Measurements from ENCODE around the gene CDCP1. TPM values are rescaled to one million over a fixed set of nuclear protein-coding genes. Genes with fewer than 3 reads are reported as not detected.
"Not testable (repeated sequence)": the region's sequence is repeated elsewhere in the genome, so short reads cannot be mapped to it uniquely, and the experiment has no call there.

The CDCP1 gene
- polyA plus RNA-seq, 3 donors = 0.89 to 1.8 (median 1.1) TPM

DNA sequence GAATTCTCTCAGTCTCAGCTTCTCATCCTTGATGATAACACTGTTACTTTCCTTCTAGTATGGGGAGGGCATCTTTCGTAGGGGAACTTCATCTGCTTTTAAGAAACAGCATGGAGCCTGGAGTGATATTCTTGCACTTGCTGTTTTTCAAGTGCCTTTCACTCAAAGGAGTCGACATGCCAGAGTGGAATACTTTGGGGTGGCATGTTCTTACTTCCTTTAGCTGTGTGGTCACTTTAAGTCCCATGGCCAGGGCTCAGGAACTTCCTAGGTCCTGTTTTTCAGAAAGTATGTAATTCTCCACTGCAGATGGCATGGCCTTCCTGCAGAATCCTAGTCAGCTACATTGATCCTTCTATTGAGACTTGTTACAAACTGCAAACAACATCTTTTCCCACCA lies 28.1 kb upstream of the CDCP1 start:
- DNase-seq (ENCODE audit: low read depth in 3 of 3, low spot score in 2 of 3) = no peak

DNA sequence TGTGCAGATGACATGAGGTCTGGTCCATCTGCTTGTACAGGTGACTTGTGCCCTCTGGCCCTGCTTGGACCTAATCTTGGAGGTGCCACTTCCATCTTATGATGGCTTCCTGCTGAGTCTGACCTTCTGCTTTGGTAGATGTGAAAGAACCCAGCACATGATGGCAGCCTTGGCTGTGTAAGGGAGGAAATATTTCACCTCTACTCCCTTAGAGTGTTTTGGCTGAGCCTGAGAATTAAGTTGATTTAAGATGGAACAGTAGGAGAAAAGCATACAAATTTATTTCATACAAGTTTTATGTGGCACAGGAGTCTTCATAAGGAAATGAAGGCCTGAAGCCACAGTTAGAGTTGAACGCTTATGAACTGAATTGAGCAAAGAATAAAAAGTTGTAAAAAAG lies 27.6 kb upstream of the CDCP1 start:
- no peak for DNase-seq (ENCODE audit: low read depth in 3 of 3, low spot score in 2 of 3)

DNA sequence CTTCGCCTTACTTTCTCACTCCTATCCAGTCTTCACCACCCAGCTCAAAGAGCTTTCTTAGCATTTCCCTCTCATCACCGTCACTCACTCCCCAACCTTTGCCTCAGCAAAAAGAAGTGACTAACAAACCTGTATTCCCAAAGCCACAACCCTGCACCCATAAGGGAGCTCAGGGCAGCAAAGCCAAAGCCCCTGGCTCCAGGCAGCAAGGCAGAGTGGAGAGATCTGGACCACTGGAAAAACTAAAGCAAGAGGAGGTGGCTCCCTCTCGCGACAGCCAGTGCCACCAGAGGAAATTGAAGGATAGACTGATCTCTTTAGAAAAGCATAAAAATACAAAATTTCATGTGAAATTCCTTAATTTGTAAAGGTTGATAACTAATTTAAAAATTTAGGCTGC lies 25.1 kb upstream of the CDCP1 start:
- no peak for DNase-seq (ENCODE audit: low read depth in 3 of 3, low spot score in 2 of 3)

DNA sequence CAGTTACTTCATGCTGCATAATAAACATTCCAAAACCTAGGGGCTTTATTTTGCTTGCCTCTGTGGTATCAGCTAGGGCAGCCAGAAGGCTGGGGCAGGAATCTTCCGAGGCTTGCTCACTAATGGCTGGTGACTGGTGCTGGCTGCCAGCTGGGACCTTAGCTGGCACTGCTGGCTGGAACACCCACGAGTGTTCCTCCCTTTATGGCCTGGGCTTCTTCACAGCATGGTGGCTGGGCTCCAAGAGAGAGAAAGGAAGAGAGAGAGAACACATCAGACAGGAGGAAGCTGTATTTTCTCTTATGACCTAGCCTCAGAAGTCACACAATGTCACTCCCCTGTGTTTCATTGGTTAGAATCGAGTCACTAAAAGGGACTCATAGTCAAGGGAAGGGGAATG lies 23.9 kb upstream of the CDCP1 start:
- DNase-seq (ENCODE audit: low read depth in 3 of 3, low spot score in 2 of 3) = no peak

DNA sequence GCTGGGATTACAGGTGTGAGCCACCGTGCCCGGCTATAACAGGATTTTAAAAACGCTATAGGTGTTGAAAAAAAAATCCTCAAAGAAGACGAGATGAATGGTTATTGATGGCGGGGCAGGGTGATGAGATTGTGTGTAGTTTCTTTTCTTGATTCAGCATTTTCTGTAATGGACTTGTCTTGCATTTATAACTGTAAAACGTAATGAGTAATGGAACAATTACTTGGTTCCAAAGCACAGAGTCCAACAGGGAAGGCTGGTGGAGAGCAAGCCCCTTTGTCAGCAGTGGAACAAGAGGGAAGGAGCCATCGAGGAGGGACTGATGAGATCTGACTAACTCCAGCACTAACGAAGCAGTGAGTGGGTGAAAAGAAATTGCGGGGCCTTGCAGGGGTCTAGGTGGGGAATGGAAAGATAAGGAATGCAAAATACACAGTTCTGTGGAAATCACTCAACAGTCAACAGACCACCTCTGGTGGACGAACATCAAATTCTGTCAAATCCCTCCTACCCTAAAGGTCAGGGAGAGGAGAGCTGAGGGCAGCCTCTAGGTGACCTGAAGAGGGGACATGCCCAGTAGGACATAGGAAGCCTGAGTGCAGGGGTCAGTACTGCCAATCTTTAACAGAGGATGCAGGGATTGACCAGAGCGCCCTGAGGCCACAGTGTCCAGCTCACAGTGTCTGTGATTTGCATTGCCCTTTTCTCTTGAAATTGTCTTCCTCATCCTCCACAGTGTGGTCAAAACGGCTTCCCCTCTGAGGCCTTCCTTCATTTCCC lies 23.1 kb upstream of the CDCP1 start:
- no peak for DNase-seq (ENCODE audit: low read depth in 3 of 3, low spot score in 2 of 3)

DNA sequence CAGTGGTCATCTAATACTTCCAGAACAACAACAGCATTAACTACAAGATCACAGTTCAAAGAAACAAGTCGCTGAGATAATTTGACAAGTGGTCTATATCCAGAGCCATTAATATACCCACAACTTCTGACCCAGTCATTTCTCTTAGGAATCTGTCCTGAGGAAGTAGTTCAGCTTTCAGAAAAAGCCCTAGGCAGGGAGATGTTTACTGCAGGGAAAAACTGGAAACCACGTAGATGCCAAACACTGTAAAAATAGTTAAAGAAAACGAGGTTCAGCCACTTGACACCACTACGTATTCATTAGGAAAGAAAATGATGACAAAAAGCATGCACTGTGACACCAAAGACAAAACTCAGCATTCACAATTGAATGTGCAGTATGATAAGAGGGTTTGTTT lies 22.3 kb upstream of the CDCP1 start:
- DNase-seq (ENCODE audit: low read depth in 3 of 3, low spot score in 2 of 3) = no peak

DNA sequence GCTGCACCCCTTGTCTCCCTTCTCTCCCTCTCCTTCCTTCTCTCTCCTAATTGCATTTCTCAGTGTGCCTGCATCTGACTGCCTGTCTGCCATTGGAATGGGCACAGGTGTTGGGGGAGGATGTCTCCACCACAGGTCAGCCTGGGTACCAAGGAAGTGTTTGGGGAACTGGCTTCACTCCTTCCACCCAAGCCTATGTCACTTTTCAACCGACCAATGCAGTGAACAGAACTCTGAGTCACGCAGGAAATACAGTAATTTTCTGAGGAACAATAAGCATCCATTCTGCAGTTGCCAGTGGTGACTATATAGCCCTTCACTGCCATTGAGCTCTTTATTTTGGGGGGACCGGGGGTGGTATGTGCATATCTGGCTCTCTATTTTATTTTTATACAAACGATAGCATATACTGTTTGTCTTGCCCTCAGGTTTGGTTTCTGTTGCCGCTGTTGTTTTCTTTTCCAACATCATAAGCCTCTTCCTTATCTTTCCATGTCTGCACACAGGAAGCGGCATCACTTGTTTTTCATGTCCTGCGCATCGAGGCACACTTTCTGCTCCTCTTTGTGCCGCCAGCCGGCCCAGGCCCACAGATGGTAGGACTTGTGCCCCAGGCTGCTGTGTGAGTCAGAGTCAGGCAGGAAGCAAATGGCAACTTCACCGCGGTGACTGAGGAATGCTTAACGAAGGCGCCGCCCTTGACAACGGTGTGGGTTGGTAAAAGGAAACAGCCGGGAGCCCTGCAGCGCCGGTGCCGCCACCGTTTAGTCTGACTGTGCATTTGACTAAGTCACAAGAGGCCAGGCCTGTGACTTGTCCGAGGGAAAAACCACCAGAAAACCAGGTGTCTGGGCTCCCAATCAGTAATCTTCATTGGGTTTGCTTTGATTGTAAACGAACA lies 21.1 kb upstream of the CDCP1 start:
- peak in 2 of 3 donors; percentile 52 to 67 for DNase-seq (ENCODE audit: low read depth in 3 of 3, low spot score in 2 of 3)

DNA sequence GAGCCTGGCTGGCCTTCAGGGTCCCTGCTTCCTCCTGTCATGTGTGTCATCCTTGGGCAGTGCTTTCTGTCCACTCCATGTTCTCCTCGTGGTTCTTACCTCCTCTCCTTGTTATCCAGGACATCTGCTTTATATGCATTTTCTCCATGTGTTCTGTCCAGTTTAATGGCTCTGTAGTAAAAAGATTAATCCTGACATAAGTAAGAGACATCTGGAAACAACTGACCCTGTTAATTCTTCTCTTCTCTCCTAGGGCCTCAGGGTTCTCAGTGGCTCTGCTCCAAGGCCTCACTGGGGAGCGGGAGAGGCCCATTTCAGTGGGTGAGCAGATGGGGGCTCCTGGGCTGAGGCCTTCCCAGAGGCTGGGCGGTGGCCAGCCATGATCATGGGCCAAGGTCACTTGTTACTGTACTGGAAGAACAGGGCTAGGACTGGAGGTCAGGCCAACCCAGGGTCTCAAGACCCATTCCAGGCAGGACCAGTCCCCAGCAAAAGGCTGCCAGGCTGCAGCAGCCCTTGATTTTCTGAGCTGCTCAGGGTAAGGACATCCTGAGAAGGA lies 20.2 kb upstream of the CDCP1 start:
- no peak for DNase-seq (ENCODE audit: low read depth in 3 of 3, low spot score in 2 of 3)

DNA sequence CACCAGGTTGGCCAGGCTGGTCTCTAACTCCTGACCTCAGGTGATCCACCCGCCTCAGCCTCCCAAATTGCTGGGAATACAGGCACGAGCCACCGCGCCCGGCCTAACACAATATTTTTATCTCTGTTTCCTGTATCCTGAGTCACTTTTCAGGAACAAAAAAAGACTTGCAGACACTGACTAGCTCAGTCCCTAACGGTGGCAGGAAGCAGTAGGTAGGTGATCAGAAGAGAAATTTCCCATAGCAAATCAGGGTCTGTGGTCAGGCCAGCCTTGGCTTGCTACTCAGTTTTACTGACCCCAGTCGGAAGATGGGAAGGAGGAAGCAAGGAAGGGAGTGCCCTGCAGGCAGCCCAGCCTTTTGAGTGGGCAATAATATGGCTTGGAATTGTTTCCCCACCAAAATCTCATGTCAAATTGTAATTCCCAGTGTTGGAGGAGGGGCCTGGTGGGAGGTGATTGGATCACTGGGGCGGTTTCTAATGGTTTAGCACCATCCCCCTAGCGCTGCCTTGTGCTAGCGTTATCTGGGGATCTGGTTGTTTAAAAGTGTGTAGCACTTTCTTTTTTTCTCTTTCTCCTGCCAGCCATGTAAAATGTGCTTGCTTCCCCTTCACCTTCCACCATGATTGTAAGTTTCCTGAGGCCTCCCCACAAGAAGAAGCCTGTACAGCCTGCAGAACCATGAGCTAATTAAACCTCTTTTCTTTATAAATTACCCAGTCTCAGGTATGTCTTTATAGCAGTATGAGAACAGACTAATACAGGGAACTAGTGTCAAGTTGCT lies 19.5 kb upstream of the CDCP1 start:
- no peak for DNase-seq (ENCODE audit: low read depth in 3 of 3, low spot score in 2 of 3)

DNA sequence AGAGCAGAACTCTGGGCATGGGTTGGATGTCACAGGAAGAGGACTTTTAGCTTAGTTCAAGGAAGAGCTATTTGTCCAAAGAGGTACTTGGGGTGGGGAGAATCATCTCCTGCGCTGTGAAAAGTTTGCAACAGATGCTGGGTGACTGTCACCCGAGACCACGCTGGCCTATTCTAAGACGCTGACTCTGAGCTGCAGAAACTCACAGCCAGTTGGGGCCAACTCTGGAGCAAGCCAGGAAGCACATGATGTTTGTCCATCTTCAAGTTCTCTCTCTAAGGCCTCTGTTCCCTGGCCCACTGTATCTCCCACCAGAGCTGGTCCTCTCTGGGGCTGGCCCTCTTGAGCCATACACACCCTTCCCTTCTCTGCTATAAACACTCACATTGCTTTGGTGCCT lies 17.9 kb upstream of the CDCP1 start:
- DNase-seq (ENCODE audit: low read depth in 3 of 3, low spot score in 2 of 3) = no peak

DNA sequence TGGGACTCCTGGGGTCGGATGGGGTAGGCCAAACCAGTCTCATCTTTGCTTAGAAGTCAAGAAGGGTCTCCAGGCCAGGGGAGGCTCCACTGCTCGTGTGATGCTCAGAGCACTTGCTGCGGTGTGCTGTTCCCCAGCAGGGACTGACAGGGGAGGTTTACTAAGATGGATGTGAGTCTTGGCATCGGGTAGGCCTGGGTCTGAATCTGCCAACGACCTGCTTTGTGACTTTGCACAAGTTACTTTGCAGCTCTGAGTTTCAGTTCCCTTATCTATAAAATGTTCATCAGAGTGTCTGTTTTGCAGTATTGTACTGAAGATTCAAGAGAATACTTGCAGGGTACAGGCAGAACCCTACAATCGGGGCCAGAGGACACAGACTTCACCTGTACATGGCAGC lies 17.3 kb upstream of the CDCP1 start:
- DNase-seq (ENCODE audit: low read depth in 3 of 3, low spot score in 2 of 3) = no peak

DNA sequence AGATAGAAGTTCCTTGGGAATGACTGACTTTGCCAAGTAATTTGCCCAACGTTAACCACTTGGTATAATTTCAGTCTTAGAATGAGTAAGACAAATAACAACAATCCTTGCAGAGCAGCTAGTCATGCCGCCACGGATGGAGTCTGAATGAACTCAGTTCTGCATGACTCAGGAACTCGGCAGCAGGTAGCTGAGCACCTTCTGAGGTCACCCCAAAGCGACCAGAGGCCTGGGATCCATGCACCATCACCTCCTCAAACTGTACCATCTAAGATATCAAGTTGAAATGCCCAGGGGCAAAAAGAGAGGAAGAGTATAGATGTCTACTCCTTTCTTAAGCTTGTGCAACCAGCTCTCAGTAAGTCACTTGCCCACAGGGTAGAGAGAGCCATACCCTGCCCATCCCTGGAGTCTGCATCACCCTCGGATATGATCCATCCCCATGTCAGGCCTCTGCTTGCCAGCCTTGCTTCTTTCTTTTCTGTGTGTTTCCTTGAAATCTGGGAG lies 8.5 kb upstream of the CDCP1 start:
- no peak for DNase-seq (ENCODE audit: low read depth in 3 of 3, low spot score in 2 of 3)

DNA sequence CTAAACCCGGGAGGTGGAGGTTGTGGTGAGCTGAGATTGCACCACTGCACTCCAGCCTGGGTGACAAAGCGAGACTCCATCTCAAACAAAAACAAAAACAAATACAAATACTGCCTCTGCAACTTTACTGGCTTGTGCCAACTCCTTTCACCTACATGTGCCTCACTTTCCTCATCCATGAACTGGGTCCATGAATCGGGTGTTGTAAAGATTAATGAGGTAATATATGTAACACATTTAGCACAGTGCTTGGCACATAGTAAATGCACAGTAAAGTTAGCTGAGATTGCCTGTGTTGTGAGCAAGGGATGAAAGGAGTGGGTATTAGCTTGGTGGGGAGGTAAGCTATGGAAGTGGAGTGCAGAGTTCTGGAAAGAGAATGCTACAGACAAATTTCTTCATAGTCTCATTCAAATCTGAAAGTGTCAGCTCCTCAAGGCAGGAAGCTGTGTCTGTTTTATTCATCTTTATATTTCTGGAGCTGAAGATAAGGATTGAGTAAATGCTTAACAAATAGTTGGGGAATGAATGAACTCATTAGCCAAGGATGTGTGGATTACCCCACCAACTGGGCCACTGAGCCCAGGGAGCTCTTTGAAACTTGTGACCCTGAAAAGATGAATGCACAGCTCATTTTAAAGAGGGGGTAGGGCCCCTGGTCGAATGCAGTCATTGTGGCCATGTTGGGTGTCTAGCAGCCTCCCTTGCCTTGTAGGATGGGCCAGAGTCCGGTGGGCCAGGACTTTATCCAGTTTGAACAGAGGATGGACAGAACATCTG lies 7.7 kb upstream of the CDCP1 start:
- no peak for DNase-seq (ENCODE audit: low read depth in 3 of 3, low spot score in 2 of 3)

DNA sequence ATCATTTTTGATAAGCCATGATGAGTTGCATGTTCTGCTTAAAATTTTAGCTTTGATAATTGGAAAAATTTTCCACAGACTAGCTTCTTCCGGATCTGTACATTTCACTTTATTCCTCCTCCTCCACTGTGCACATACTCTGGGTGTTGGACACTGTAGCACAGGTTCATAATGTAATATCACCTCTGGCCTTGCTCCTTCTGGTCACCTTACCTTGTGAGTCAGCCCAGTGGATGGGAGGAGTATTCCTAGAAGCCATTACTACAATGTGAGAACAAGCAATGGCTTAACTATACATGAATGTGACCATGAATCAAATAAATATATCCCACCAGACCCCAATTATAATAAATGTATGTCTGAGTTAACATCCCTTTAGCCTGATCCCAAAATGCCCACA lies 6.1 kb upstream of the CDCP1 start:
- no peak for DNase-seq (ENCODE audit: low read depth in 3 of 3, low spot score in 2 of 3)

DNA sequence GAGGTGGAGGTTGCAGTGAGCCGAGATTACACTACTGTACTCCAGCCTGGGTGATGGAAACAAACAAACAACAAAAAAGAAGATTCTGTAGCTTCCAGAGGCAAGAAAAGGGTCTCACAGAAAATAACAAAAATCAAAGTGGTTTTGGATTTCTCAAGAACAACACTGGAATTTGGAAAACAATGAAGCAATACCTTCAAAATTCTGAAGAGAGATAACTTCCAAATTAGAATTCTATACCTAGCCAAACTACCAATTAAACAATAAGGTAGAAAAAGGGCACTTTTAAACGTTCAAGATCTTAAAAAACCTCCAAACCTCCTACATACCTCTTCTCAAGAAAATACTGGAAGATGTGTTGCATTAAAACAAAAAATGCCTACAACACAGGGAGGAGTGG lies 4.9 kb upstream of the CDCP1 start:
- no peak for DNase-seq (ENCODE audit: low read depth in 3 of 3, low spot score in 2 of 3)

DNA sequence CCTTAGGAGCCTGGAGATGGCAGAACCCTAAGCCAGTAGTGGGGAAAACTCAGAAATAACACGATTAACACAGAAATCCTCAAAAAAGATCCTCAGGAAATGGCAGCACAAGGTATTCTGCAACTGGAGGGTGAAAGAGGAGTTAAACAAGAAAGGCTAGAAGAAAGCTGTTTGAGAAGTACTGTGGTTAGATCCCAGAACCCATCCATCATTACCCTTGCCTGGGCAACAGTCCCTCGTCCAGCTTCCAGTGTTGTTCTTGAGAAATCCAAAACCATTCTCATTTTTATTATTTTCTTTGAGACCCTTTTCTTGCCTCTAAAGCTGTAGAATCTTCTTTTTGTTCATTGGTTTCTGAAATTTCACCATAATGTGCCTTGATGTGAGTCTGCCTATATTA lies 2.7 kb upstream of the CDCP1 start:
- DNase-seq (ENCODE audit: low read depth in 3 of 3, low spot score in 2 of 3) = no peak

DNA sequence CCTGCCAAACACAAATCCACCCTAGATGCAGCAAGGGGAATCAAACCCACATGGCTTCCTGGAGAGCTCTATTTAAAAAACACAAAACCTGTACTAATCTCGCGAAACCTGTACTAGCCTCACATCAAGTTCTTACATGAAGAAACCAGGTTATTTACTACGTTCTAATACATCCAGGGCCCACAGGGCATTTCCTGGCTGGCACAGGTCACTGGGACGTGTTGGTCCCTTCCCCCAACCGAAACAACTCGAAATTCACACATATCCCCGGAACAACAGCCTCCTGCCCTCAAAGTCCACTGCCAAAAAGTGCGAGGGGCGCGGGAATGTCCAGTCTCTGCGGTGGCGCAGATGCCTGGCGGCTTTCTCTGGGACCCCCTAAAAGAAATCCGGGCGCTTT lies 955 bp downstream of the CDCP1 start:
- no peak for DNase-seq (ENCODE audit: low read depth in 3 of 3, low spot score in 2 of 3)

DNA sequence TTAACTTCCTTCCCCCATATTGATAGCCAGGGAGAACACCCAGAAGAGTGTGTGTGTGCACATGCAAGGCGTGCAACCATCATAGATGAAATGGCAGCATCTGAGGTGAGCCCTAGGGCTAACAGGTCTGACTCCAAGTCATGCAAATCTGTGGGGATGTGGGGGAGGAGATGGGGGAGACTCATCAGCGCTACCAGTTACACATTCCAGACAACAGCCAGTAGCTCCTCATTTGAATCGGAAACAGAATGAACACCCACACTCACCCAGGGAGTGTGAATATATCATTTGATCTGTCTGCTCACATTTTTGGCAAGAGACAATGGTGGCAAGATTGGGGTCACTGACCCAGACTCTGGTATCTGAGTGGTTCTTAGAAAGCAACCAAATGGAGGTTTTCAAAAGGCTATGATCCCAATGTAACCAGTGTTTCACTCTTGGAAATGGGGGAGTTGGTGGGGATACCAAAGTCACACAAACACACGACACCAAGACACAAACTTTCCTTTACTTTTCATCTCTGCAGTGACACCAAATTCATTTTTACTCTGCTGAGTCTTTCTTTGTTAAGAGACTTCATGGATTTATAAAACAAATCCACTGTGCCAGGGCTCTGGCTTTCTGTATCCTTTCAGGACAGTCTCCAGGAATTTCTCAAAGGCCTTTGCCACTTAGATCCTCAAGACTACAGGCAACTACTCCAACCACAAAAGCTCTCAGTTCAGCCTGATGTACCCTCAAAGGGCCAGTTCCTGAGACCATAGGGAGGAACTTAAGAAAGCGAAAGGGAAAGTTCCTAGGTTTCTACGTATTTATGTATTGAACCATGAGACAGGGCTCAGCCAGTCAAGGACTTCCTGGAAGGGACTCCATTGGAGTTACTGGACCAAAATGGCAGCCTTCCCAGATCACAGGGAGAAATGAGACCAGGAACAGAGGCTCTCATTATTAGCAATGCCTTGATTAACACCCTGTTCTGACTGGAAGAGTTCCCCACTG lies 2.2 kb downstream of the CDCP1 start:
- DNase-seq (ENCODE audit: low read depth in 3 of 3, low spot score in 2 of 3) = no peak

DNA sequence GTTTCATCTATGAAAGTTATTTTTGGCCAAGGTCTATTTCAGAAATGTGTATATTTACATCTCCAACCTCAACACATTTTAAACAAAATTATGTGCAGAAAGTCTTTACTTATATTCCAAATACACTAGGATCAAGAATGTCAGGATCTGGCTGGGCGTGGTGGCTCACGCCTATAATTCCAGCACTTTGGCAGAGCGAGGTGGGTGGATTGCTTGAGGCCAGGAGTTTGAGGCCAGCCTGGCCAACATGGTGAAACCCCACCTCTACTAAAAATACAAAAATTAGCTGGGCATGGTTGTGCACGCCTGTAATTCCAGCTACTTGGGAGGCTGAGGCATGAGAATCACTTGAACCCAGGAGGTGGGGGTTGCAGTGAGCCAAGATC lies 5.4 kb downstream of the CDCP1 start:
- not testable (repeated sequence) for DNase-seq (ENCODE audit: low read depth in 3 of 3, low spot score in 2 of 3)

Measured in right renal cortex interstitium (tissue), 3 donors.